NB4 (cell line): ENCODE measurements around the gene KANSL3.
"Not testable (repeated sequence)": the region's sequence is repeated elsewhere in the genome, so short reads cannot be mapped to it uniquely, and the experiment has no call there.

Experiments
- DNase-seq: peaks from one replicate; pipeline ENCODE4 v3.0.0; 2010; ENCODE audit warnings: low read depth
- H3K4me3 ChIP-seq: one replicate; pipeline ENCODE4 v1.5.1; 2011; ENCODE audit warnings: mild to moderate bottlenecking, low read depth, low read length, moderate library complexity
- CTCF ChIP-seq: IDR thresholded peaks from one replicate; pipeline ENCODE4 v1.5.1; 2012; ENCODE audit warnings: low read depth, low read length
- MAX ChIP-seq: IDR thresholded peaks from 2 replicates; pipeline ENCODE4 v1.6.1; 2011; ENCODE audit warnings: low read depth, low read length
- MYC ChIP-seq: IDR thresholded peaks from 2 replicates; pipeline ENCODE4 v1.6.1; 2011; ENCODE audit warnings: low read depth, low read length
- POLR2A ChIP-seq: IDR thresholded peaks from 2 replicates; pipeline ENCODE4 v1.6.1; 2011; ENCODE audit warnings: mild to moderate bottlenecking; ENCODE audit not compliant: insufficient read length; ENCODE audit errors: extremely low read depth

Gene KANSL3

GRCh38 chr2:96683307-96683706 lies 45.2 kb upstream of the KANSL3 start:
- no peak for TF ChIP-seq MYC
- no peak for TF ChIP-seq MAX
- no peak for TF ChIP-seq CTCF
- TF ChIP-seq POLR2A: no peak
- H3K4me3 ChIP-seq: no peak overlapping the region
- no peak for DNase-seq

GRCh38 chr2:96681540-96681939 lies 43.4 kb upstream of the KANSL3 start:
- DNase-seq: no peak
- TF ChIP-seq MAX (no peak), CTCF (no peak), POLR2A (no peak), MYC (no peak)
- no peak overlapping the region for H3K4me3 ChIP-seq

- H3K4me3 ChIP-seq: no peak overlapping the region
- no peak for TF ChIP-seq POLR2A
- TF ChIP-seq MAX: no peak
- no peak for TF ChIP-seq CTCF
- no peak for TF ChIP-seq MYC
- DNase-seq: no peak
Measured at GRCh38 chr2:96680561-96681141, 42.5 kb upstream of the KANSL3 start.

- no peak overlapping the region for H3K4me3 ChIP-seq
- TF ChIP-seq POLR2A (no peak), MAX (no peak)
- no peak for DNase-seq
Measured at GRCh38 chr2:96679848-96680247, 41.7 kb upstream of the KANSL3 start.

GRCh38 chr2:96669539-96670215 lies 31.6 kb upstream of the KANSL3 start:
- no peak for DNase-seq
- no peak overlapping the region for H3K4me3 ChIP-seq
- TF ChIP-seq MYC (no peak), MAX (no peak), POLR2A (no peak), CTCF (no peak)

GRCh38 chr2:96668771-96669170 lies 30.7 kb upstream of the KANSL3 start:
- TF ChIP-seq MYC (no peak), MAX (no peak), CTCF (no peak), POLR2A (no peak)
- no peak for DNase-seq
- H3K4me3 ChIP-seq: no peak overlapping the region

GRCh38 chr2:96665717-96666116 lies 27.6 kb upstream of the KANSL3 start:
- not testable (repeated sequence) for H3K4me3 ChIP-seq, DNase-seq
